Ecto neural progenitor cell (in vitro differentiated cells): ENCODE data around the gene MREG.
A peak's percentile ranks its signal among the peaks of the same experiment; 100 is the strongest.

Experiments used
- DNase-seq: peaks from one replicate; pipeline ENCODE4 v3.0.0-alpha.2; 2018; ENCODE audit warnings: low spot score

Gene MREG

GRCh38 chr2:216013080-216013909 is at the start of gene MREG:
TSS of gene MREG (minus strand) at chr2:216013551. CDS start at chr2:216013327, 224 bp downstream.
- peak; percentile 92 for DNase-seq

- no peak for DNase-seq
These were observed 46.0 kb upstream of the MREG start for GRCh38 chr2:216059233-216059834.

- DNase-seq = no peak
These were observed 44.4 kb upstream of the MREG start for GRCh38 chr2:216057688-216058193.

- no peak for DNase-seq
These were observed 43.4 kb upstream of the MREG start for GRCh38 chr2:216056739-216057138.

GRCh38 chr2:216055680-216056079 is 42.3 kb upstream of the MREG start:
- DNase-seq = no peak

- no peak for DNase-seq
These were observed 39.1 kb upstream of the MREG start for GRCh38 chr2:216052420-216052819.

- no peak for DNase-seq
These were observed 38.0 kb upstream of the MREG start for GRCh38 chr2:216051350-216051749.

- DNase-seq = no peak
These were observed 36.1 kb upstream of the MREG start for GRCh38 chr2:216049452-216049851.

- DNase-seq = no peak
These were observed 34.0 kb upstream of the MREG start for GRCh38 chr2:216047397-216047796.

GRCh38 chr2:216044883-216045486 is 31.6 kb upstream of the MREG start:
- DNase-seq = no peak

- DNase-seq = no peak
These were observed 30.6 kb upstream of the MREG start for GRCh38 chr2:216043949-216044348.

- no peak for DNase-seq
These were observed 28.1 kb upstream of the MREG start for GRCh38 chr2:216041438-216041837.

- no peak for DNase-seq
These were observed 26.6 kb upstream of the MREG start for GRCh38 chr2:216039918-216040317.

GRCh38 chr2:216034065-216034464 is 20.7 kb upstream of the MREG start:
- peak; percentile 80 for DNase-seq

- DNase-seq = no peak
These were observed 20.1 kb upstream of the MREG start for GRCh38 chr2:216033403-216033802.

GRCh38 chr2:216031960-216032689 is 18.8 kb upstream of the MREG start:
- DNase-seq = no peak

GRCh38 chr2:216030216-216030615 is 16.9 kb upstream of the MREG start:
- DNase-seq = no peak

GRCh38 chr2:216029416-216030129 is 16.2 kb upstream of the MREG start:
- DNase-seq = no peak

GRCh38 chr2:216024779-216025336 is 11.5 kb upstream of the MREG start:
- no peak for DNase-seq

- DNase-seq = no peak
These were observed 9.8 kb upstream of the MREG start for GRCh38 chr2:216023055-216023648.
